Erythroblast (primary cell): ENCODE data around the gene CSNK1G2.

Experiments used
- GATA1 ChIP-seq: IDR thresholded peaks from 2 replicates; pipeline ENCODE4 v1.6.1; 2011; ENCODE audit warnings: low read depth, mild to moderate bottlenecking, control low read depth, low read length, moderate library complexity
- POLR2A ChIP-seq: IDR thresholded peaks from 2 replicates; pipeline ENCODE4 v1.6.1; 2011; ENCODE audit warnings: mild to moderate bottlenecking, low read length

- no peak for TF ChIP-seq POLR2A
- TF ChIP-seq GATA1 = no peak
Measured at GRCh38 chr19:1978346-1978894, 37.4 kb downstream of the CSNK1G2 start.
